A549 (cell line): ENCODE measurements around the gene DUS3L. TPM values are rescaled to one million over a fixed set of nuclear protein-coding genes. Genes with fewer than 3 reads are reported as not detected.
A peak's percentile ranks its signal among the peaks of the same experiment; 100 is the strongest.

Experiments used
- ATAC-seq, 2 experiments: fragments of 200-7000 bp in 1 of 2; fragments of >200 bp in 1 of 2; cut with Nextera tagmentation in 1 of 2; cut with Tn5 transposase in 1 of 2; 3 replicates each; pipeline versions ENCODE4 v1.8.0 to v1.9.1; 2018 to 2020; ENCODE audit warnings: mild to moderate bottlenecking in 1 of 2, moderate library complexity in 1 of 2
- CTCF ChIA-PET: fragments of 300-600 bp; sonication (Branson Sonifier 250); formaldehyde crosslinking; extraction: SDS; loops from one replicate; lab custom pipeline; 2021; ENCODE audit warnings: antibody characterized with exemption, inconsistent platforms; lab: Yijun Ruan, JAX
- POLR2A ChIA-PET: fragments of 350-600 bp; formaldehyde crosslinking; extraction: SDS; loops from one replicate; lab custom pipeline; 2021; ENCODE audit warnings: antibody characterized with exemption, inconsistent platforms; lab: Yijun Ruan, JAX
- DNase-seq, 2 experiments: peaks; one replicate each; pipeline versions ENCODE4 v3.0.0 to v3.0.0-alpha.2; 2011 to 2016; ENCODE audit warnings: low read depth in 1 of 2, low spot score in 1 of 2
- FAIRE-seq: peaks from 2 replicates; lab custom pipeline; 2011; peaks lifted over from hg19 to GRCh38; lab: Jason Lieb, UNC
- H3K27ac ChIP-seq, 2 experiments: fragments of >200 bp; sonication (Bioruptor Twin); formaldehyde crosslinking; 3 replicates each; pipeline ENCODE4 v1.5.1; 2016 to 2017
- H3K4me1 ChIP-seq: fragments of >200 bp; sonication (Bioruptor Twin); formaldehyde crosslinking; 3 replicates; pipeline ENCODE4 v1.6.1; 2016
- H3K4me2 ChIP-seq: fragments of >200 bp; sonication (Bioruptor Twin); formaldehyde crosslinking; 3 replicates; pipeline ENCODE4 v1.6.1; 2016
- H3K4me3 ChIP-seq: fragments of >200 bp; sonication (Bioruptor Twin); formaldehyde crosslinking; 3 replicates; pipeline ENCODE4 v1.5.1; 2016
- H3K9me3 ChIP-seq: fragments of >200 bp; sonication (Bioruptor Twin); formaldehyde crosslinking; 3 replicates; pipeline ENCODE4 v1.6.1; 2016
- CBX2 ChIP-seq: fragments of 200-600 bp; sonication (generic); IDR thresholded peaks from 2 replicates; pipeline ENCODE4 v1.6.1; 2016; ENCODE audit warnings: low read depth, mild to moderate bottlenecking, borderline replicate concordance
- CEBPB ChIP-seq, 2 experiments: fragments of >200 bp in 1 of 2; sonication (Bioruptor Twin) in 1 of 2; formaldehyde crosslinking in 1 of 2; IDR thresholded peaks; 2 replicates each; pipeline ENCODE4 v1.6.1; 2012 to 2016
- CHD2 ChIP-seq: fragments of 150-350 bp; IDR thresholded peaks from 2 replicates; pipeline ENCODE4 v1.6.1; 2014; ENCODE audit warnings: low read length; ENCODE audit not compliant: partially characterized antibody
- FOSB ChIP-seq: fragments of 250-450 bp; sonication (Bioruptor Pico); IDR thresholded peaks from 2 replicates; pipeline ENCODE4 v1.5.0; 2020; ENCODE audit warnings: mild to moderate bottlenecking, moderate library complexity
- FOSL2 ChIP-seq, 2 experiments: fragments of 450-650 bp in 1 of 2; fragments of >200 bp in 1 of 2; sonication (Bioruptor Twin) in 1 of 2; formaldehyde crosslinking; IDR thresholded peaks; 2 replicates each; pipeline versions ENCODE4 v1.5.0 to v1.6.1; 2016 to 2020; ENCODE audit warnings: mild to moderate bottlenecking in 1 of 2, moderate library complexity in 1 of 2
- HOXA7 ChIP-seq: fragments of 250-450 bp; sonication (Bioruptor Pico); IDR thresholded peaks from 2 replicates; pipeline ENCODE4 v1.5.0; 2020; ENCODE audit warnings: mild to moderate bottlenecking, moderate library complexity
- HOXB5 ChIP-seq: fragments of 250-450 bp; sonication (Bioruptor Pico); IDR thresholded peaks from 2 replicates; pipeline ENCODE4 v1.5.0; 2020; ENCODE audit warnings: mild to moderate bottlenecking, moderate library complexity
- JUN ChIP-seq, 2 experiments: fragments of >200 bp; sonication (Bioruptor Twin); formaldehyde crosslinking; IDR thresholded peaks; 2 replicates in 1 of 2; 3 replicates in 1 of 2; pipeline ENCODE4 v1.6.1; 2016 to 2017
- JUNB ChIP-seq: fragments of >200 bp; sonication (Bioruptor Twin); formaldehyde crosslinking; IDR thresholded peaks from 2 replicates; pipeline ENCODE4 v1.6.1; 2016
- MAFK ChIP-seq: fragments of 450-650 bp; IDR thresholded peaks from 2 replicates; pipeline ENCODE4 v1.6.1; 2014; ENCODE audit not compliant: partially characterized antibody
- PHF8 ChIP-seq: fragments of 200-600 bp; sonication (generic); IDR thresholded peaks from 2 replicates; pipeline ENCODE4 v1.6.1; 2016; ENCODE audit warnings: low read depth, mild to moderate bottlenecking, antibody characterized with exemption, moderate library complexity, borderline replicate concordance
- POLR2A ChIP-seq: IDR thresholded peaks from 2 replicates; pipeline ENCODE4 v1.6.1; 2012; ENCODE audit warnings: mild to moderate bottlenecking, low read length
- RARB ChIP-seq: fragments of 250-450 bp; sonication (Bioruptor Pico); IDR thresholded peaks from 2 replicates; pipeline ENCODE4 v1.8.0; 2021; ENCODE audit warnings: mild to moderate bottlenecking, moderate library complexity
- TFCP2L1 ChIP-seq: fragments of 250-450 bp; sonication (Bioruptor Pico); IDR thresholded peaks from 2 replicates; pipeline ENCODE4 v1.5.0; 2021; ENCODE audit warnings: mild to moderate bottlenecking
- TP53 ChIP-seq: fragments of 250-450 bp; sonication (Bioruptor Pico); IDR thresholded peaks from 2 replicates; pipeline ENCODE4 v1.5.0; 2021; ENCODE audit warnings: mild to moderate bottlenecking, moderate library complexity
- ZNF302 ChIP-seq: fragments of 250-450 bp; sonication (Bioruptor Pico); IDR thresholded peaks from 2 replicates; pipeline ENCODE4 v1.9.0; 2021; ENCODE audit warnings: inconsistent platforms, mild to moderate bottlenecking, moderate library complexity
- WGBS: methylation state at CpG from one replicate; pipeline ENCODE4 v1.1.6; 2017; ENCODE audit errors: missing lambda C conversion rate; 5-methylcytosine and 5-hydroxymethylcytosine counted together
- polyA plus RNA-seq, 4 experiments: library from polyadenylated mRNA; depleted of rRNA in 3 of 4; stranded (reverse); fragments of >200 nt; fragmentation: RNase III in 1 of 4; extraction: RNeasy Plus Mini Kit Qiagen cat#74134 plus additional on column Dnase treatment in 1 of 4; gene quantifications; 2 replicates in 3 of 4; 3 replicates in 1 of 4; pipeline ENCODE4 v1.2.3, GENCODE V29; 2011 to 2017
- TF ChIP-seq, protein P1 (sequence below): IDR thresholded peaks from 2 replicates; pipeline ENCODE4 v1.6.1; 2012
- TF ChIP-seq, protein P2 (sequence below): fragments of 250-450 bp; sonication (Bioruptor Pico); IDR thresholded peaks from 2 replicates; pipeline ENCODE4 v1.5.0; 2020; ENCODE audit warnings: low read depth, mild to moderate bottlenecking, moderate library complexity
- TF ChIP-seq, protein P3 (sequence below): fragments of 450-650 bp; IDR thresholded peaks from 2 replicates; pipeline ENCODE4 v1.6.1; 2014; ENCODE audit warnings: antibody characterized with exemption
- TF ChIP-seq, protein P4 (sequence below): fragments of 250-450 bp; sonication (Bioruptor Pico); IDR thresholded peaks from 2 replicates; pipeline ENCODE4 v1.5.0; 2021; ENCODE audit warnings: mild to moderate bottlenecking, moderate library complexity, borderline replicate concordance
- TF ChIP-seq, protein P5 (sequence below): fragments of 200-600 bp; sonication (generic); IDR thresholded peaks from 2 replicates; pipeline ENCODE4 v1.6.1; 2016; ENCODE audit warnings: antibody characterized with exemption, mild to moderate bottlenecking, moderate library complexity
- TF ChIP-seq, protein P6 (sequence below): fragments of >200 bp; sonication (Bioruptor Twin); formaldehyde crosslinking; IDR thresholded peaks from 3 replicates; pipeline ENCODE4 v1.6.1; 2016

Gene DUS3L
- polyA plus RNA-seq, 2 of the 4 experiments (the other 2 are of a cell fraction), result 16.3 to 26.9 TPM

DNA sequence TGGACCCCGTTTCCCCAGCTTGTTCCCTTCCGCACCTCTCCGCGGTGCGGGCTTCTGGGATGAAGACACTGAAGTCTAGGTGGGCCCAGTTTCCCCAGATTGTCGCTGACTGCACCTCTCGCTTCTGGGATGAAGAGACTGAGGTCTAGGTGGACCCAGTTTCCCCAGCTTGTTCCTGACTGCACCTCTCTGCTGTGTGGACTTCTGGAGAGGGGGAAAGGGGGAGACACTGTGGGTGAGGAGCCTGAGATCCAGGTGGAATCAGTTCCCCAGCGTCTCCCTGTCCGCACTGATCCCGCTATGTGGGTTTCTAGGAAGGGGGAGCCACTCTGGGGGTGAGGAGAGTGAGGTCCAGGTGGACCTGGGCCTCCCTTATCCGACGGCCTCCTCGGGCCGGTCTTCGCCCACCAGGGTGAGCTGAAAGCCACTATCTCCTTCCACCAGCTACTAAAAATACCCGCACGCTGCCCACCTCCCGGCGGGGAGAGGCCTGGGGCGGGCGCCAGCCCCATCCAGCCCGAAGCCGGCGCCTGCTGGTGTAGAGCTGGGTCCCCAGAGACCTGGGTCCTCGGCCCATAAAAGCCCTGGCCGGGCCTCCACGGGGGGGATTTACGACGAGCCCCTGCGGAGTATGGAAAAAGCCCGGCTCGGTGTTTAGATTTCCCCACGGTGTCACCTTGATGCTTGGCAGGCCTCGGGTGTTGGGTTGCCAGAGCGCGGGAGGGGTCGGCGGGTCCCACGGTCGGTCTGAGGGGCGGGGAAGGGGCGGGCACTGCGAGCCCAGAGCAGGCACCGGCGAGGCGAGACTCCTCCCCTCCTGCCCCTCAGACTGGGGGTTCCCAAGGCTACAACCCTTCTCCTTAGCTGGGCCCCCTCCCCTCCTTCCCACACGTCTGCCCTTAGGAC is 38.0 kb upstream of the DUS3L start:
- DNase-seq, result no peak
- peak overlapping the region; percentile 89 for H3K4me2 ChIP-seq
- ChIA-PET CTCF (interaction anchor here (0.7 to 8.5 kb wide), 5 partner anchors 25 to 1011 kb away, joined by 3 to 74 read pairs (median 3); partner anchors contain the start of gene NRTN), POLR2A (interaction anchor here (0.6 to 2.7 kb wide), 22 partner anchors 8 to 437 kb away, joined by 3 to 42 read pairs (median 4); partner anchors contain the start of genes FUT5, FUT6, NDUFA11 and NRTN)
- H3K4me1 ChIP-seq, result peaks cover 19% of the 10 kb centered on the region
- H3K9me3 ChIP-seq, result no peaks in the 10 kb centered on the region
- peak overlapping the region; percentile 91 to 98 for H3K27ac ChIP-seq
- no peak for FAIRE-seq
- TF ChIP-seq POLR2A (no peak), HOXB5 (CRISPR knock-in tag) (no peak)
- 88% methylated on average over 33 of the region's 47 CpGs for WGBS
- peak overlapping the region; percentile 64 for H3K4me3 ChIP-seq
- no peak for ATAC-seq

DNA sequence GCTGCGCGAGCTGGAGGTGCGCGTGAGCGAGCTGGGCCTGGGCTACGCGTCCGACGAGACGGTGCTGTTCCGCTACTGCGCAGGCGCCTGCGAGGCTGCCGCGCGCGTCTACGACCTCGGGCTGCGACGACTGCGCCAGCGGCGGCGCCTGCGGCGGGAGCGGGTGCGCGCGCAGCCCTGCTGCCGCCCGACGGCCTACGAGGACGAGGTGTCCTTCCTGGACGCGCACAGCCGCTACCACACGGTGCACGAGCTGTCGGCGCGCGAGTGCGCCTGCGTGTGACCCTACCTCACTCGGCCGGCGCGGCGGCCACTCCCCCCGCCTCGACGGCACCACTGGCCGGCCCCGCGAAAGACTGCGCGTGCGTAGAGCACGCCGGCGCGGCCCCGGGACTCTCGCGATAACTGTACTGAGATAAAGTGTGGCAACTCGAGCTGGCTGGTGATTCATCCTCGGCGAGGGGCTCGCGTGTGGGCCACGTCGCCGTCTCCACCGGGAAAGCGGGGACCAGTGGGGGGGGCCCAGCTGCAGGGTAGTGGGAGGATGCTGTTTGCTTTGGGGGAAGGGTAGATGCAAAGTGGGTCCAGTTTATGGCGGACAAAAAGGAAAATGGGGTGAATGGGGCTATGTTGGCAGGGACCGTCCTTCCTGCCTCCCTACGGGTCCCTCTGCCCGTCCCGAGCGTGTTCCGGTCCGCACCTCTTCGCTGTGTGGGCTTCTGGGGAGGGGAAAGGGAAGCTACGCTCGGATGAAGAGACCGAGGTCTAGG is 37.1 kb upstream of the DUS3L start:
- POLR2A ChIA-PET, result interaction anchor here (0.5 to 2.7 kb wide), 32 partner anchors 9 to 438 kb away, joined by 3 to 42 read pairs (median 4); partner anchors contain the start of genes DUS3L, FUT5, FUT6 and NDUFA11
- Histone ChIP-seq H3K4me3 (peak overlapping the region; percentile 64), H3K27ac (peak overlapping the region; percentile 91 to 98), H3K4me2 (peak overlapping the region; percentile 89), H3K4me1 (peaks cover 19% of the 10 kb centered on the region), H3K9me3 (no peaks in the 10 kb centered on the region)
- FAIRE-seq (no peak), DNase-seq (peak; percentile 89 to 93), ATAC-seq (peak; percentile 73 to 81)
- 4% methylated on average over 12 of the region's 91 CpGs for WGBS
- CTCF ChIA-PET, result interaction anchor here (0.7 to 8.5 kb wide), 7 partner anchors 24 to 1010 kb away, joined by 3 to 74 read pairs (median 3); partner anchors contain the start of gene NRTN
- TF ChIP-seq CBX2 (no peak), TFCP2L1 (0 out of 2 replicates have a peak, but pooled peaks have one; percentile 63), ZNF302 (CRISPR knock-in tag) (no peak), HOXA7 (CRISPR knock-in tag) (no peak), JUNB (peak; percentile 34; the same call in 1 of the 2 replicates), TP53 (CRISPR knock-in tag) (peak; percentile 16; the same call in 1 of the 2 replicates), POLR2A (peak; percentile 96), PHF8 (peak; percentile 74), JUN (IDR thresholded peaks at IDR 0.05) (peak; percentile 73 to 96; a peak in 4 of 5 replicates), CEBPB (IDR thresholded peaks at IDR 0.05) (peak in 1 of 2 experiments; percentile 69; a peak in 2 of 4 replicates), FOSB (CRISPR knock-in tag) (peak; percentile 21; the same call in 1 of the 2 replicates), FOSL2 (IDR thresholded peaks at IDR 0.05) (peak; percentile 69), FOSL2 (CRISPR knock-in tag; IDR thresholded peaks at IDR 0.05) (peak; percentile 97), MAFK (no peak), CHD2 (peak; percentile 97), RARB (CRISPR knock-in tag) (no peak)
- TF ChIP-seq, protein P1, sequence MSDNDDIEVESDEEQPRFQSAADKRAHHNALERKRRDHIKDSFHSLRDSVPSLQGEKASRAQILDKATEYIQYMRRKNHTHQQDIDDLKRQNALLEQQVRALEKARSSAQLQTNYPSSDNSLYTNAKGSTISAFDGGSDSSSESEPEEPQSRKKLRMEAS, result peak; percentile 86
- TF ChIP-seq, protein P2, sequence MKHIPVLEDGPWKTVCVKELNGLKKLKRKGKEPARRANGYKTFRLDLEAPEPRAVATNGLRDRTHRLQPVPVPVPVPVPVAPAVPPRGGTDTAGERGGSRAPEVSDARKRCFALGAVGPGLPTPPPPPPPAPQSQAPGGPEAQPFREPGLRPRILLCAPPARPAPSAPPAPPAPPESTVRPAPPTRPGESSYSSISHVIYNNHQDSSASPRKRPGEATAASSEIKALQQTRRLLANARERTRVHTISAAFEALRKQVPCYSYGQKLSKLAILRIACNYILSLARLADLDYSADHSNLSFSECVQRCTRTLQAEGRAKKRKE (CRISPR knock-in tag), result no peak
- TF ChIP-seq, protein P3, sequence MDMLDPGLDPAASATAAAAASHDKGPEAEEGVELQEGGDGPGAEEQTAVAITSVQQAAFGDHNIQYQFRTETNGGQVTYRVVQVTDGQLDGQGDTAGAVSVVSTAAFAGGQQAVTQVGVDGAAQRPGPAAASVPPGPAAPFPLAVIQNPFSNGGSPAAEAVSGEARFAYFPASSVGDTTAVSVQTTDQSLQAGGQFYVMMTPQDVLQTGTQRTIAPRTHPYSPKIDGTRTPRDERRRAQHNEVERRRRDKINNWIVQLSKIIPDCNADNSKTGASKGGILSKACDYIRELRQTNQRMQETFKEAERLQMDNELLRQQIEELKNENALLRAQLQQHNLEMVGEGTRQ, result no peak
- TF ChIP-seq, protein P4, sequence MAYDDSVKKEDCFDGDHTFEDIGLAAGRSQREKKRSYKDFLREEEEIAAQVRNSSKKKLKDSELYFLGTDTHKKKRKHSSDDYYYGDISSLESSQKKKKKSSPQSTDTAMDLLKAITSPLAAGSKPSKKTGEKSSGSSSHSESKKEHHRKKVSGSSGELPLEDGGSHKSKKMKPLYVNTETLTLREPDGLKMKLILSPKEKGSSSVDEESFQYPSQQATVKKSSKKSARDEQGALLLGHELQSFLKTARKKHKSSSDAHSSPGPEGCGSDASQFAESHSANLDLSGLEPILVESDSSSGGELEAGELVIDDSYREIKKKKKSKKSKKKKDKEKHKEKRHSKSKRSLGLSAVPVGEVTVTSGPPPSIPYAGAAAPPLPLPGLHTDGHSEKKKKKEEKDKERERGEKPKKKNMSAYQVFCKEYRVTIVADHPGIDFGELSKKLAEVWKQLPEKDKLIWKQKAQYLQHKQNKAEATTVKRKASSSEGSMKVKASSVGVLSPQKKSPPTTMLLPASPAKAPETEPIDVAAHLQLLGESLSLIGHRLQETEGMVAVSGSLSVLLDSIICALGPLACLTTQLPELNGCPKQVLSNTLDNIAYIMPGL, result no peak
- TF ChIP-seq, protein P5, sequence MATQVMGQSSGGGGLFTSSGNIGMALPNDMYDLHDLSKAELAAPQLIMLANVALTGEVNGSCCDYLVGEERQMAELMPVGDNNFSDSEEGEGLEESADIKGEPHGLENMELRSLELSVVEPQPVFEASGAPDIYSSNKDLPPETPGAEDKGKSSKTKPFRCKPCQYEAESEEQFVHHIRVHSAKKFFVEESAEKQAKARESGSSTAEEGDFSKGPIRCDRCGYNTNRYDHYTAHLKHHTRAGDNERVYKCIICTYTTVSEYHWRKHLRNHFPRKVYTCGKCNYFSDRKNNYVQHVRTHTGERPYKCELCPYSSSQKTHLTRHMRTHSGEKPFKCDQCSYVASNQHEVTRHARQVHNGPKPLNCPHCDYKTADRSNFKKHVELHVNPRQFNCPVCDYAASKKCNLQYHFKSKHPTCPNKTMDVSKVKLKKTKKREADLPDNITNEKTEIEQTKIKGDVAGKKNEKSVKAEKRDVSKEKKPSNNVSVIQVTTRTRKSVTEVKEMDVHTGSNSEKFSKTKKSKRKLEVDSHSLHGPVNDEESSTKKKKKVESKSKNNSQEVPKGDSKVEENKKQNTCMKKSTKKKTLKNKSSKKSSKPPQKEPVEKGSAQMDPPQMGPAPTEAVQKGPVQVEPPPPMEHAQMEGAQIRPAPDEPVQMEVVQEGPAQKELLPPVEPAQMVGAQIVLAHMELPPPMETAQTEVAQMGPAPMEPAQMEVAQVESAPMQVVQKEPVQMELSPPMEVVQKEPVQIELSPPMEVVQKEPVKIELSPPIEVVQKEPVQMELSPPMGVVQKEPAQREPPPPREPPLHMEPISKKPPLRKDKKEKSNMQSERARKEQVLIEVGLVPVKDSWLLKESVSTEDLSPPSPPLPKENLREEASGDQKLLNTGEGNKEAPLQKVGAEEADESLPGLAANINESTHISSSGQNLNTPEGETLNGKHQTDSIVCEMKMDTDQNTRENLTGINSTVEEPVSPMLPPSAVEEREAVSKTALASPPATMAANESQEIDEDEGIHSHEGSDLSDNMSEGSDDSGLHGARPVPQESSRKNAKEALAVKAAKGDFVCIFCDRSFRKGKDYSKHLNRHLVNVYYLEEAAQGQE, result peak; percentile 97
- TF ChIP-seq, protein P6, sequence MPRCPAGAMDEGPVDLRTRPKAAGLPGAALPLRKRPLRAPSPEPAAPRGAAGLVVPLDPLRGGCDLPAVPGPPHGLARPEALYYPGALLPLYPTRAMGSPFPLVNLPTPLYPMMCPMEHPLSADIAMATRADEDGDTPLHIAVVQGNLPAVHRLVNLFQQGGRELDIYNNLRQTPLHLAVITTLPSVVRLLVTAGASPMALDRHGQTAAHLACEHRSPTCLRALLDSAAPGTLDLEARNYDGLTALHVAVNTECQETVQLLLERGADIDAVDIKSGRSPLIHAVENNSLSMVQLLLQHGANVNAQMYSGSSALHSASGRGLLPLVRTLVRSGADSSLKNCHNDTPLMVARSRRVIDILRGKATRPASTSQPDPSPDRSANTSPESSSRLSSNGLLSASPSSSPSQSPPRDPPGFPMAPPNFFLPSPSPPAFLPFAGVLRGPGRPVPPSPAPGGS, result peak; percentile 80; the same call in 1 of the 3 replicates
